ENCODE results near the gene NOSTRIN. TPM values are rescaled to one million over a fixed set of nuclear protein-coding genes. Genes with fewer than 3 reads are reported as not detected.

NOSTRIN gene
- total RNA-seq, 1 donor from 2014 or later = not detected

DNA sequence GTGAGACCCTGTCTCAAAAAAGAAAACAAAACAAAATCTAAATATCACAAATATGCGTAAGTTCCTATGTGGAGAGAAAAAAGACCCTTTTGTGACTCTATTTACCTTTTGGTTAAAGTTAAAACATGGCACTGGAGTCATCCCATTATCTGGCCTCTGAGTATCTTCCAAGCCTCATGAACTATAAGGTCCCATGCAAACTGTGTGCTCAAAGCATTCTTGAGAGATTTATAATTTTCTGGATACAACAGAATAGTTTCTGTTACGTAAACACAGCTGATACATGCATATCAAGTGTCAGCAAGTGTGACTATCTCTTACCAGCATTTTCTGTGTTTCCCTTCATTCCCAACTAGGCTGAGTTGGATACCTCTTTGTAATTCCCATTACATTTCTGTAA, 8.8 kb upstream of the NOSTRIN start:
- no peak for DNase-seq (ENCODE audit: low read depth, low spot score)
- H3K27me3 Mint-ChIP-seq (ENCODE audit: low read depth) = no peaks in the 10 kb centered on the region
- H3K9me3 Mint-ChIP-seq = peaks cover 11% of the 10 kb centered on the region
- no peak overlapping the region for H3K27ac Mint-ChIP-seq (ENCODE audit: unreplicated experiment)
- no peaks in the 10 kb centered on the region for H3K36me3 Mint-ChIP-seq (ENCODE audit: low read depth)
- TF ChIP-seq, protein P1, sequence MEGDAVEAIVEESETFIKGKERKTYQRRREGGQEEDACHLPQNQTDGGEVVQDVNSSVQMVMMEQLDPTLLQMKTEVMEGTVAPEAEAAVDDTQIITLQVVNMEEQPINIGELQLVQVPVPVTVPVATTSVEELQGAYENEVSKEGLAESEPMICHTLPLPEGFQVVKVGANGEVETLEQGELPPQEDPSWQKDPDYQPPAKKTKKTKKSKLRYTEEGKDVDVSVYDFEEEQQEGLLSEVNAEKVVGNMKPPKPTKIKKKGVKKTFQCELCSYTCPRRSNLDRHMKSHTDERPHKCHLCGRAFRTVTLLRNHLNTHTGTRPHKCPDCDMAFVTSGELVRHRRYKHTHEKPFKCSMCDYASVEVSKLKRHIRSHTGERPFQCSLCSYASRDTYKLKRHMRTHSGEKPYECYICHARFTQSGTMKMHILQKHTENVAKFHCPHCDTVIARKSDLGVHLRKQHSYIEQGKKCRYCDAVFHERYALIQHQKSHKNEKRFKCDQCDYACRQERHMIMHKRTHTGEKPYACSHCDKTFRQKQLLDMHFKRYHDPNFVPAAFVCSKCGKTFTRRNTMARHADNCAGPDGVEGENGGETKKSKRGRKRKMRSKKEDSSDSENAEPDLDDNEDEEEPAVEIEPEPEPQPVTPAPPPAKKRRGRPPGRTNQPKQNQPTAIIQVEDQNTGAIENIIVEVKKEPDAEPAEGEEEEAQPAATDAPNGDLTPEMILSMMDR (conservative IDR thresholded peaks at IDR 0.05) = no peak
- peaks cover 5% of the 10 kb centered on the region for H3K4me1 Mint-ChIP-seq
- no peak overlapping the region for H3K4me3 Mint-ChIP-seq

DNA sequence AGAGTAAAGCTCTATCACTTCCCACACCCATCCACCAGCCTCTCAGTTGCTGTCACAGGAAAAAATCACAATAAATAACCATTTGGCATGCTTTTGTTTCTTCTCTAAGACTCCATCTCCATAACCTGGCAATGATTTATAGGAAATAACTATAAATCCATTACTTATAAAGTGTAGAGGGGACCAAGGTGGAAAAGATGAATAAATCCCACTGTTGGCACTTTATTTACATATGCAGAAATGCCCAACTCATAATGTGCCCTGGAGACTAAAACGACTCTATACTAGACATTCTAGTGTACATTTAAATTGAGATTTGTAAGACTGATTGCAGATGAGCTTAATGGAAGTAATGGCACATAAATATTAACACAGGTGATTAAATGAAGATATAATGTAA, 7.5 kb upstream of the NOSTRIN start:
- TF ChIP-seq, protein P1 (conservative IDR thresholded peaks at IDR 0.05) = no peak
- H3K36me3 Mint-ChIP-seq (ENCODE audit: low read depth) = no peaks in the 10 kb centered on the region
- H3K4me3 Mint-ChIP-seq = no peak overlapping the region
- no peak overlapping the region for H3K27ac Mint-ChIP-seq (ENCODE audit: unreplicated experiment)
- H3K4me1 Mint-ChIP-seq = peaks cover 6% of the 10 kb centered on the region
- no peak for DNase-seq (ENCODE audit: low read depth, low spot score)
- H3K9me3 Mint-ChIP-seq = peaks cover 7% of the 10 kb centered on the region
- no peaks in the 10 kb centered on the region for H3K27me3 Mint-ChIP-seq (ENCODE audit: low read depth)

DNA sequence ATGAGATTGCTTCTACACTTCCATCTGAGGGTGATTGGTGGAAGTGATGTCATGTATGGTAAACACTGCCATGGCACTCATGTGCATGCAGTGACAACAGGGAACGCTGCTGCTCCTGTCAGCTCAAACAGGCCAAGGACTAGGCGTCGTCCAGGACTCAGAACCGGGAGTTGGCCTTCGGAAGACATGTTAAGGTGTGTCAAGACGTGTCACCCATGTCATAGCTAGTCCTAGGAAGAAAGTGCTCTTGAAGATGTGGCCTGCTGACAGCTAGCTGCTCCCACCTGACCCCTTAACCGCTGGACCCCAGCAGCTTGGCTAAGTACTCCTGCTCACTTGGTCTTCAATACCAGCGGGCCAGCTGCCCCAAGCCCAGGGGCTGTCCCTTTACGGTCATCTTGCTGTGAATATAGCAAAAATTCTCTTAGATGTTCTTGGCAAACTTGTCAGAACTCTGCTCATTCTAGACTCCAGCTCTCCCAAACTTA, 6.3 kb upstream of the NOSTRIN start:
- no peaks in the 10 kb centered on the region for H3K27me3 Mint-ChIP-seq (ENCODE audit: low read depth)
- DNase-seq (ENCODE audit: low read depth, low spot score) = no peak
- H3K36me3 Mint-ChIP-seq (ENCODE audit: low read depth) = no peaks in the 10 kb centered on the region
- peaks cover 4% of the 10 kb centered on the region for H3K9me3 Mint-ChIP-seq
- H3K4me1 Mint-ChIP-seq = peaks cover 6% of the 10 kb centered on the region
- TF ChIP-seq, protein P1 (conservative IDR thresholded peaks at IDR 0.05) = no peak
- H3K4me3 Mint-ChIP-seq = no peak overlapping the region
- H3K27ac Mint-ChIP-seq (ENCODE audit: unreplicated experiment) = no peak overlapping the region

DNA sequence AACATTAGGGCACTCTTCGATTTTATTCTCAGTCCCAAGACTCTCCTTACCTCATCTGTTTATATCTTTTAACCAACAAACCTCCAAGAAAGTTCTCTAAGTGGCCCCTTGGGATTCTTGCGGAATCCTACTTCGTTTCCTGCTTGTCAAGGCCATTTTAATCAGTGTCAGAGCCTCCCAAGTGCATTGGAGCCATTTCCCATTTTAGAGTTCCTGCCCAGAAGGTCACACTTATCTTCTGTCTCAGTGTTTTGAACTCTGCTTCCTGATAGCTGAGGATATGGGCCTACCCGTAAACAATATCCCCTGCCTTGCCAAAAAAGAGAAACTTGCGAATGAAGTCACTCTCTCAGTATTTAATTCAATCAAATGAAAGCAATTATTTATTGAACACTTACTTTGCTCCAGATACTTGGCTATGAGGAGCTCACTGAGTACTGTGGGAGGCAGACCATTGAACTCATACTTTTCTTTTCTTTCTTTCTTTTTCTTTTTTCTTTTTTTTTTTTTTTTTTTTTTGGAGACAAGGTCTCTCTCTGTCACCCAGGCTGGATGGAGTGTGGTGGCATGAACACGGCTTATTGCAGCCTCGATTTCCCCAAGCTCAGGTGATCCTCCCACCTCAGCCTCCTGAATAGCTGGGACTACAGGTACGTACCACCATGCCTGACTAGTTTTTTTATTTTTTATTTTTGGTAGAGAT, 5.7 kb upstream of the NOSTRIN start:
- Mint-ChIP-seq H3K36me3 (ENCODE audit: low read depth) (no peaks in the 10 kb centered on the region), H3K27me3 (ENCODE audit: low read depth) (no peaks in the 10 kb centered on the region), H3K4me1 (peaks cover 9% of the 10 kb centered on the region), H3K27ac (ENCODE audit: unreplicated experiment) (no peak overlapping the region), H3K4me3 (no peak overlapping the region), H3K9me3 (peaks cover 4% of the 10 kb centered on the region)
- TF ChIP-seq, protein P1 (conservative IDR thresholded peaks at IDR 0.05) = no peak
- no peak for DNase-seq (ENCODE audit: low read depth, low spot score)

DNA sequence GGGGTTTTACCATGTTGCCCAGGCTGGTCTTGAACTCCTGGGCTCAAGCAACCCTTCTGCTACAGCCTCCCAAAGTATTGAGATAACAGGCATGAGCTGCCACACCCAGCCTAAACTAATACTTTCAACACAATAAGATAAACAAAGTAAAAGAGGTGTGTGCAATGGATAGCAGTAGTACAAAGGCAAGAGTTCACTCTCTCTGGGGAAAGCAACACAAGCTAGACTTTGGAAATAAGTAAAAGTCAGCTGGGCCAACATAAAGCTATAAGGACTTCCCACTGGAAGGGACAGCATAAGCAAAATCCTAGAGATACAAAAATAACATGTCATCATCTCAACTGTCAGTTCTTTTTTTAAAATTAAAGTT, 5.2 kb upstream of the NOSTRIN start:
- DNase-seq (ENCODE audit: low read depth, low spot score) = no peak
- Mint-ChIP-seq H3K9me3 (peaks cover 4% of the 10 kb centered on the region), H3K27ac (ENCODE audit: unreplicated experiment) (no peak overlapping the region), H3K27me3 (ENCODE audit: low read depth) (no peaks in the 10 kb centered on the region), H3K4me3 (no peak overlapping the region), H3K36me3 (ENCODE audit: low read depth) (no peaks in the 10 kb centered on the region), H3K4me1 (peaks cover 13% of the 10 kb centered on the region)
- TF ChIP-seq, protein P1 (conservative IDR thresholded peaks at IDR 0.05) = no peak

All from neural crest cell (in vitro differentiated cells).